Muscle of leg (tissue), 16 donors: ENCODE results near the gene B3GALT2. TPM values are rescaled to one million over a fixed set of nuclear protein-coding genes. Genes with fewer than 3 reads are reported as not detected.
"Not testable (repeated sequence)": the region's sequence is repeated elsewhere in the genome, so short reads cannot be mapped to it uniquely, and the experiment has no call there.

Experiments used
- DNase-seq: peaks from one replicate; pipeline ENCODE4 v3.0.0; 2013
- H3K27ac ChIP-seq: one replicate; pipeline ENCODE4 v1.5.1; 2013; ENCODE audit warnings: mild to moderate bottlenecking, low read length, control low read depth
- H3K27me3 ChIP-seq: one replicate; pipeline ENCODE4 v1.6.1; 2013; ENCODE audit warnings: low read length; ENCODE audit not compliant: control insufficient read depth, insufficient read depth
- H3K36me3 ChIP-seq: one replicate; pipeline ENCODE4 v1.6.1; 2013; ENCODE audit warnings: low read length; ENCODE audit not compliant: control insufficient read depth, insufficient read depth
- H3K4me1 ChIP-seq: one replicate; pipeline ENCODE4 v1.6.1; 2013; ENCODE audit warnings: low read length; ENCODE audit not compliant: control insufficient read depth, insufficient read depth
- H3K4me3 ChIP-seq: one replicate; pipeline ENCODE4 v1.5.1; 2013; ENCODE audit warnings: low read length, control low read depth
- H3K9me3 ChIP-seq: replicated peaks from 2 replicates; pipeline ENCODE4 v1.6.1; 2013; ENCODE audit warnings: low read depth, low read length; ENCODE audit not compliant: control insufficient read depth
- WGBS: methylation state at CpG from one replicate; pipeline ENCODE4 v1.1.5; 2013; ENCODE audit warnings: missing lambda C conversion rate; ENCODE audit not compliant: insufficient coverage; 5-methylcytosine and 5-hydroxymethylcytosine counted together
- long read RNA-seq, 11 donors: transcript quantifications; one replicate each; lab custom pipeline, GENCODE V29; 2026
- polyA plus RNA-seq, 8 donors: library from polyadenylated mRNA; unstranded; fragments of 120-200 nt; gene quantifications; one replicate each; pipeline versions ENCODE4 v1.2.1 to v1.2.3, GENCODE V29; 2013; ENCODE audit warnings: inconsistent platforms in 1 of 8, low replicate concordance in 1 of 8; ENCODE audit not compliant: insufficient read length in 8 of 8, insufficient read depth in 1 of 8
- total RNA-seq: library from RNA; stranded (reverse); fragments of 120-200 nt; gene quantifications from one replicate; pipeline ENCODE4 v1.2.4, GENCODE V29; 2013

Gene B3GALT2
- 10.9 TPM for total RNA-seq
- 10 to 100 TPM in 7 of 8 donors, 1 to 10 TPM in 1; 8.3 to 16.7 (median 15.4) TPM for polyA plus RNA-seq
- long read RNA-seq, donor 1, partial matches to known transcripts, result 0 of 1 reads
- long read RNA-seq, donor 1, other reads (novel, unspliced or antisense), result 0 of 1 reads
- long read RNA-seq, donor 2, result 0 reads
- long read RNA-seq, donor 3, transcript B3GALT2-201 (2 exons, 3,274 nt), result major isoform, 8 of 8 reads
- long read RNA-seq, donor 3, partial matches to known transcripts, result 0 of 8 reads
- long read RNA-seq, donor 3, other reads (novel, unspliced or antisense), result 0 of 8 reads
- long read RNA-seq, donor 4, partial matches to known transcripts, result 0 of 1 reads
- long read RNA-seq, donor 4, other reads (novel, unspliced or antisense), result 0 of 1 reads
- long read RNA-seq, donor 5, transcript B3GALT2-201 (2 exons, 3,274 nt), result major isoform, 13 of 18 reads
- long read RNA-seq, donor 5, partial matches to known transcripts, result 5 of 18 reads
- long read RNA-seq, donor 5, other reads (novel, unspliced or antisense), result 0 of 18 reads
- long read RNA-seq, donor 6, transcript B3GALT2-201 (2 exons, 3,274 nt), result major isoform, 8 of 8 reads
- long read RNA-seq, donor 6, partial matches to known transcripts, result 0 of 8 reads
- long read RNA-seq, donor 6, other reads (novel, unspliced or antisense), result 0 of 8 reads
- long read RNA-seq, donor 7, partial matches to known transcripts, result 0 of 4 reads
- long read RNA-seq, donor 7, other reads (novel, unspliced or antisense), result 0 of 4 reads
- long read RNA-seq, donor 8, transcript B3GALT2-201 (2 exons, 3,274 nt), result major isoform, 6 of 6 reads
- long read RNA-seq, donor 8, partial matches to known transcripts, result 0 of 6 reads
- long read RNA-seq, donor 8, other reads (novel, unspliced or antisense), result 0 of 6 reads
- long read RNA-seq, donor 9, transcript B3GALT2-201 (2 exons, 3,274 nt), result major isoform, 6 of 6 reads
- long read RNA-seq, donor 9, partial matches to known transcripts, result 0 of 6 reads
- long read RNA-seq, donor 9, other reads (novel, unspliced or antisense), result 0 of 6 reads
- long read RNA-seq, donor 10, transcript B3GALT2-201 (2 exons, 3,274 nt), result major isoform, 10 of 10 reads
- long read RNA-seq, donor 10, partial matches to known transcripts, result 0 of 10 reads
- long read RNA-seq, donor 10, other reads (novel, unspliced or antisense), result 0 of 10 reads
- long read RNA-seq, donor 11, partial matches to known transcripts, result 0 of 2 reads
- long read RNA-seq, donor 11, other reads (novel, unspliced or antisense), result 0 of 2 reads

GRCh38 chr1:193185901-193186731, at the start of gene B3GALT2:
Gene B3GALT2 (minus strand): TSS chr1:193186613. CDS start chr1:193181562, 5,051 bp downstream.
- Histone ChIP-seq H3K4me3 (peak within 1 kb of the TSS; percentile 37), H3K4me1 (no peaks in the 10 kb centered on the region), H3K36me3 (no peaks in the 10 kb centered on the region), H3K27me3 (no peaks in the 10 kb centered on the region), H3K27ac (peak within 1 kb of the TSS; percentile 89), H3K9me3 (no peaks in the 10 kb centered on the region)
- WGBS, result 30% methylated on average over 10 of the region's 13 CpGs
- DNase-seq, result peak; percentile 93

GRCh38 chr1:193234530-193234929, 48.1 kb upstream of the B3GALT2 start:
- no peak overlapping the region for H3K27ac ChIP-seq
- no peaks in the 10 kb centered on the region for H3K9me3 ChIP-seq
- peak; percentile 51 for DNase-seq
- peaks cover 8% of the 10 kb centered on the region for H3K36me3 ChIP-seq
- H3K27me3 ChIP-seq, result no peaks in the 10 kb centered on the region
- WGBS, result no CpG with 5 or more reads among the region's 1 CpG
- H3K4me3 ChIP-seq, result no peak overlapping the region
- H3K4me1 ChIP-seq, result no peaks in the 10 kb centered on the region

- H3K4me3 ChIP-seq, H3K4me1 ChIP-seq, H3K36me3 ChIP-seq, H3K27ac ChIP-seq, H3K9me3 ChIP-seq, H3K27me3 ChIP-seq, DNase-seq: not testable (repeated sequence)
Measured at GRCh38 chr1:193231146-193231545, 44.7 kb upstream of the B3GALT2 start.

- H3K9me3 ChIP-seq, result no peaks in the 10 kb centered on the region
- no peak for DNase-seq
- H3K36me3 ChIP-seq, result peaks cover 3% of the 10 kb centered on the region
- no peaks in the 10 kb centered on the region for H3K4me1 ChIP-seq
- H3K27ac ChIP-seq, result no peak overlapping the region
- H3K4me3 ChIP-seq, result no peak overlapping the region
- no CpG with 5 or more reads among the region's 3 CpGs for WGBS
- H3K27me3 ChIP-seq, result no peaks in the 10 kb centered on the region
Measured at GRCh38 chr1:193229136-193229535, 42.7 kb upstream of the B3GALT2 start.

- Histone ChIP-seq H3K9me3 (no peaks in the 10 kb centered on the region), H3K4me1 (no peaks in the 10 kb centered on the region), H3K36me3 (peaks cover 8% of the 10 kb centered on the region), H3K27me3 (no peaks in the 10 kb centered on the region), H3K4me3 (no peak overlapping the region), H3K27ac (no peak overlapping the region)
- DNase-seq, result no peak
- WGBS, result no CpG with 5 or more reads among the region's 8 CpGs
Measured at GRCh38 chr1:193222056-193222615, 35.7 kb upstream of the B3GALT2 start.

- H3K4me3 ChIP-seq, result no peak overlapping the region
- no peaks in the 10 kb centered on the region for H3K4me1 ChIP-seq
- H3K9me3 ChIP-seq, result no peaks in the 10 kb centered on the region
- peak; percentile 15 for DNase-seq
- H3K27ac ChIP-seq, result no peak overlapping the region
- H3K36me3 ChIP-seq, result peaks cover 12% of the 10 kb centered on the region
- H3K27me3 ChIP-seq, result no peaks in the 10 kb centered on the region
Measured at GRCh38 chr1:193221651-193222050, 35.2 kb upstream of the B3GALT2 start.

GRCh38 chr1:193219391-193219790, 33.0 kb upstream of the B3GALT2 start:
- Histone ChIP-seq H3K9me3 (peaks cover 3% of the 10 kb centered on the region), H3K27ac (no peak overlapping the region), H3K4me3 (no peak overlapping the region), H3K4me1 (no peaks in the 10 kb centered on the region), H3K27me3 (no peaks in the 10 kb centered on the region), H3K36me3 (peaks cover 17% of the 10 kb centered on the region)
- no CpG with 5 or more reads among the region's 4 CpGs for WGBS
- no peak for DNase-seq

- no peak overlapping the region for H3K27ac ChIP-seq
- 80% methylated on average over 1 of the region's 8 CpGs for WGBS
- peaks cover 3% of the 10 kb centered on the region for H3K9me3 ChIP-seq
- peak; percentile 3 for DNase-seq
- H3K27me3 ChIP-seq, result no peaks in the 10 kb centered on the region
- H3K4me3 ChIP-seq, result no peak overlapping the region
- H3K36me3 ChIP-seq, result peaks cover 20% of the 10 kb centered on the region
- H3K4me1 ChIP-seq, result no peaks in the 10 kb centered on the region
Measured at GRCh38 chr1:193216920-193217319, 30.5 kb upstream of the B3GALT2 start.

- no peak overlapping the region for H3K27ac ChIP-seq
- H3K36me3 ChIP-seq, result peaks cover 21% of the 10 kb centered on the region
- peaks cover 3% of the 10 kb centered on the region for H3K9me3 ChIP-seq
- 100% methylated on average over 1 of the region's 4 CpGs for WGBS
- no peak for DNase-seq
- no peak overlapping the region for H3K4me3 ChIP-seq
- no peaks in the 10 kb centered on the region for H3K4me1 ChIP-seq
- H3K27me3 ChIP-seq, result no peaks in the 10 kb centered on the region
Measured at GRCh38 chr1:193213998-193214397, 27.6 kb upstream of the B3GALT2 start.
